GM12878 (cell line): ENCODE data around the gene STX3. TPM values are rescaled to one million over a fixed set of nuclear protein-coding genes. Genes with fewer than 3 reads are reported as not detected.

Experiments used
- ATAC-seq: fragments of 200-7000 bp; cut with Tn5 transposase; 3 replicates; pipeline ENCODE4 v1.9.1; 2020; ENCODE audit warnings: mild to moderate bottlenecking, moderate library complexity
- BruUV-seq: library from RNA; stranded (reverse); fragments of 400-500 nt; replicated peaks from 2 replicates; lab custom pipeline; 2021; lab: Mats Ljungman, UMichigan
- CTCF ChIA-PET: fragments of 300-600 bp; sonication (Branson Sonifier 250); formaldehyde crosslinking; extraction: SDS; loops from one replicate; lab custom pipeline; 2021; ENCODE audit warnings: inconsistent platforms; lab: Yijun Ruan, JAX
- POLR2A ChIA-PET: fragments of 350-600 bp; formaldehyde crosslinking; extraction: SDS; loops from one replicate; lab custom pipeline; 2021; ENCODE audit warnings: inconsistent platforms; lab: Charles Lee
- RAD21 ChIA-PET: fragments of 300-600 bp; sonication (Branson Sonifier 250); formaldehyde crosslinking; loops from one replicate; lab custom pipeline; 2023; ENCODE audit warnings: antibody characterized with exemption; ENCODE audit not compliant: unreplicated experiment; lab: Charles Lee
- SMC1A ChIA-PET: fragments of 300-600 bp; sonication (Branson Sonifier 250); formaldehyde crosslinking; loops from one replicate; lab custom pipeline; 2023; ENCODE audit not compliant: unreplicated experiment, uncharacterized antibody; lab: Charles Lee
- DNase-seq: peaks from one replicate; pipeline ENCODE4 v3.0.0-alpha.2; 2011; ENCODE audit warnings: low read depth, low spot score
- FAIRE-seq: peaks from 3 replicates; lab custom pipeline; 2011; peaks lifted over from hg19 to GRCh38; lab: Jason Lieb, UNC
- H2AFZ ChIP-seq: 2 replicates; pipeline ENCODE4 v1.6.0; 2011; ENCODE audit warnings: low read depth, low read length, control low read depth; ENCODE audit not compliant: control insufficient read depth
- H3K27ac ChIP-seq: 2 replicates; pipeline ENCODE4 v1.5.1; 2011; ENCODE audit warnings: control low read depth; ENCODE audit not compliant: control insufficient read depth, insufficient read depth
- H3K27me3 ChIP-seq, 2 experiments: replicated peaks in 1 of 2; 2 replicates each; pipeline versions ENCODE4 v1.6.0 to v1.6.1; 2011; ENCODE audit warnings: low read length in 1 of 2; ENCODE audit not compliant: control insufficient read depth in 2 of 2, insufficient read depth in 2 of 2
- H3K36me3 ChIP-seq, 2 experiments: 2 replicates each; pipeline ENCODE4 v1.5.1; 2011; ENCODE audit warnings: low read length in 1 of 2; ENCODE audit not compliant: control insufficient read depth in 2 of 2, insufficient read depth in 2 of 2
- H3K4me1 ChIP-seq: 2 replicates; pipeline ENCODE4 v1.6.1; 2011; ENCODE audit warnings: mild to moderate bottlenecking, low read length, moderate library complexity, mixed read lengths; ENCODE audit not compliant: control insufficient read depth, insufficient read depth
- H3K4me2 ChIP-seq: 2 replicates; pipeline ENCODE4 v1.6.0; 2011; ENCODE audit warnings: control low read depth; ENCODE audit not compliant: control insufficient read depth, insufficient read depth
- H3K4me3 ChIP-seq: fragments of 200-600 bp; sonication (generic); 2 replicates; pipeline ENCODE4 v1.5.1; 2016
- H3K79me2 ChIP-seq: 2 replicates; pipeline ENCODE4 v1.6.0; 2011; ENCODE audit warnings: low read length; ENCODE audit not compliant: control insufficient read depth, insufficient read depth
- H3K9ac ChIP-seq: 2 replicates; pipeline ENCODE4 v1.8.0; 2011; ENCODE audit warnings: low read length, control low read depth, mixed read lengths; ENCODE audit not compliant: control insufficient read depth, insufficient read depth
- H3K9me3 ChIP-seq: replicated peaks from 3 replicates; pipeline ENCODE4 v1.5.1; 2011; ENCODE audit warnings: mild to moderate bottlenecking, low read length; ENCODE audit not compliant: control insufficient read depth, insufficient read depth
- H4K20me1 ChIP-seq: 2 replicates; pipeline ENCODE4 v1.6.0; 2011; ENCODE audit not compliant: control insufficient read depth, insufficient read depth
- BRCA1 ChIP-seq: IDR thresholded peaks from 2 replicates; pipeline ENCODE4 v1.6.1; 2011; ENCODE audit warnings: low read depth, low read length, improper control_type of control experiment
- EP300 ChIP-seq, 2 experiments: fragments of 150-350 bp in 1 of 2; IDR thresholded peaks; 2 replicates each; pipeline ENCODE4 v1.6.1; 2011 to 2012; ENCODE audit warnings: low read depth in 2 of 2, low read length in 2 of 2, borderline replicate concordance in 1 of 2, improper control_type of control experiment in 1 of 2, inconsistent platforms in 1 of 2; ENCODE audit not compliant: control insufficient read depth in 1 of 2
- GABPA ChIP-seq: IDR thresholded peaks from 2 replicates; pipeline ENCODE4 v1.6.1; 2014; ENCODE audit warnings: antibody characterized with exemption, low read depth, mild to moderate bottlenecking, inconsistent platforms
- NR2F1 ChIP-seq: fragments of 450-650 bp; conservative IDR thresholded peaks from 2 replicates; pipeline ENCODE4 v1.6.1; 2017; ENCODE audit warnings: mild to moderate bottlenecking
- SMC3 ChIP-seq: IDR thresholded peaks from 2 replicates; pipeline ENCODE4 v1.6.1; 2011; ENCODE audit warnings: low read length, improper control_type of control experiment, borderline replicate concordance
- SREBF1 ChIP-seq: IDR thresholded peaks from 2 replicates; pipeline ENCODE4 v1.6.1; 2012; ENCODE audit warnings: mild to moderate bottlenecking, low read length
- ZNF274 ChIP-seq: IDR thresholded peaks from one replicate; pipeline ENCODE4 v1.8.0; 2011; ENCODE audit not compliant: insufficient read length, insufficient read depth
- ZZZ3 ChIP-seq: IDR thresholded peaks from 2 replicates; pipeline ENCODE4 v1.6.1; 2011; ENCODE audit warnings: low read depth; ENCODE audit not compliant: control insufficient read depth, insufficient read length
- WGBS: methylation state at CpG from one replicate; pipeline ENCODE4 v1.1.6; 2016; ENCODE audit warnings: low lambda C conversion rate; ENCODE audit not compliant: insufficient replicate concordance, insufficient coverage; ENCODE audit errors: missing lambda C conversion rate; 5-methylcytosine and 5-hydroxymethylcytosine counted together
- in situ Hi-C: fragments of 300-500 bp; cut with MboI; formaldehyde crosslinking; loops from 9 replicates; pipeline ENCODE4 v1.14.3; 2018; ENCODE audit warnings: mixed read lengths
- intact Hi-C: fragments of 100-400 bp; cut with micrococcal nuclease; formaldehyde crosslinking; loops from one replicate; pipeline ENCODE4 v1.14.2; 2022; ENCODE audit not compliant: unreplicated experiment
- polyA plus RNA-seq, 11 experiments: library from polyadenylated mRNA; depleted of rRNA in 4 of 11; unstranded in 6 of 11; stranded (reverse) in 5 of 11; fragments of >200 nt; fragmentation: Nextera tagmentation in 4 of 11; fragmentation: Illumina TruSeq in 1 of 11; extraction: Ambion mirVana in 4 of 11; extraction: Trizol in 1 of 11; gene quantifications; 1 replicate in 1 of 11; 2 replicates in 10 of 11; pipeline versions ENCODE4 v1.2.1 to v1.2.3, GENCODE V29; 2011 to 2016; ENCODE audit warnings: inconsistent platforms in 2 of 11, missing spikeins in 2 of 11, low read depth in 1 of 11
- total RNA-seq, 4 experiments: library from RNA; depleted of rRNA in 3 of 4; stranded (reverse); fragments of >200 nt in 3 of 4; fragmentation: Illumina TruSeq in 1 of 4; extraction: Trizol in 1 of 4; gene quantifications; 2 replicates each; pipeline versions ENCODE4 v1.2.1 to v1.2.3, GENCODE V29; 2013 to 2021
- TF ChIP-seq, protein P1 (sequence below): IDR thresholded peaks from 2 replicates; pipeline ENCODE4 v1.6.1; 2012; ENCODE audit warnings: low read depth, low read length, improper control_type of control experiment
- TF ChIP-seq, protein P2 (sequence below): fragments of 450-650 bp; IDR thresholded peaks from 2 replicates; pipeline ENCODE4 v1.6.1; 2017; ENCODE audit warnings: low read depth, mild to moderate bottlenecking, moderate library complexity
- TF ChIP-seq, protein P3 (sequence below): fragments of 450-650 bp; IDR thresholded peaks from 2 replicates; pipeline ENCODE4 v1.6.1; 2014; ENCODE audit warnings: mild to moderate bottlenecking
- TF ChIP-seq, protein P4 (sequence below): IDR thresholded peaks from 2 replicates; pipeline ENCODE4 v1.6.1; 2012; ENCODE audit warnings: improper control_type of control experiment, low read depth, low read length; ENCODE audit not compliant: insufficient replicate concordance
- TF ChIP-seq, protein P5 (sequence below): fragments of 150-350 bp; IDR thresholded peaks from 2 replicates; pipeline ENCODE4 v1.6.1; 2016; ENCODE audit warnings: low read depth, low read length

STX3 gene
- total and polyA plus RNA-seq, 10 of the 15 experiments (the other 5 are each of a cell fraction or from before 2014, with no cell fraction given), result 0.11 to 2.5 (median 1.1) TPM

DNA sequence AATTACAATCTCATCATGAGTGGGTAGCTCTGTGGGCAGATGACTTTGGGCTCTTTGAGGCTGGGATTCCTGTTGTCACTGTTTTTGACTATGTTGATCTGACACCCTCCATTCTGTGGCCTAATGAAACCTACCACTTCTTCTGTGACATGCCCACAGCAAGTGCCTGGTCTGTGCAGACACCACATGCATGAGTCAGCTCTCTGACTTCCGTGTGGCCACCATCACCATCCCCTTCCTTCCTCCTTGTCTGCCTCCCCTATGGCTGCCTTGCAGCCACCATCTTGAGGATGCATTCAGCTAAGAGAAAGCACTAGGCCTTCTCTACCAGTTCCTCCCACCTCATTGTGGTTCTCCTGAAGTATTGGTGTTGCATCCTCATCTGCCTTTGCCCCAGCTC, 26.3 kb upstream of the STX3 start:
- Histone ChIP-seq H3K4me2 (no peak overlapping the region), H3K79me2 (no peaks in the 10 kb centered on the region), H3K9me3 (no peaks in the 10 kb centered on the region; the same call in 2 of the 3 replicates), H3K9ac (no peak overlapping the region), H2AFZ (no peak overlapping the region), H3K4me3 (no peak overlapping the region), H3K4me1 (no peaks in the 10 kb centered on the region), H3K36me3 (no peaks in the 10 kb centered on the region), H4K20me1 (no peaks in the 10 kb centered on the region), H3K27ac (no peak overlapping the region), H3K27me3 (no peaks in the 10 kb centered on the region)
- ChIA-PET CTCF (no interaction called here), POLR2A (no interaction called here), RAD21 (no interaction called here), SMC1A (no interaction called here)
- BruUV-seq, result no TSS peak
- intact Hi-C loops, result no loop called here
- 0% methylated on average over 1 of the region's 1 CpG for WGBS
- in situ Hi-C loops, result no loop called here
- no peak for FAIRE-seq
- no peak for ATAC-seq
- no peak for DNase-seq
- TF ChIP-seq, protein P1, sequence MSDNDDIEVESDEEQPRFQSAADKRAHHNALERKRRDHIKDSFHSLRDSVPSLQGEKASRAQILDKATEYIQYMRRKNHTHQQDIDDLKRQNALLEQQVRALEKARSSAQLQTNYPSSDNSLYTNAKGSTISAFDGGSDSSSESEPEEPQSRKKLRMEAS, result no peak
- TF ChIP-seq GABPA, result no peak
- TF ChIP-seq, protein P2, sequence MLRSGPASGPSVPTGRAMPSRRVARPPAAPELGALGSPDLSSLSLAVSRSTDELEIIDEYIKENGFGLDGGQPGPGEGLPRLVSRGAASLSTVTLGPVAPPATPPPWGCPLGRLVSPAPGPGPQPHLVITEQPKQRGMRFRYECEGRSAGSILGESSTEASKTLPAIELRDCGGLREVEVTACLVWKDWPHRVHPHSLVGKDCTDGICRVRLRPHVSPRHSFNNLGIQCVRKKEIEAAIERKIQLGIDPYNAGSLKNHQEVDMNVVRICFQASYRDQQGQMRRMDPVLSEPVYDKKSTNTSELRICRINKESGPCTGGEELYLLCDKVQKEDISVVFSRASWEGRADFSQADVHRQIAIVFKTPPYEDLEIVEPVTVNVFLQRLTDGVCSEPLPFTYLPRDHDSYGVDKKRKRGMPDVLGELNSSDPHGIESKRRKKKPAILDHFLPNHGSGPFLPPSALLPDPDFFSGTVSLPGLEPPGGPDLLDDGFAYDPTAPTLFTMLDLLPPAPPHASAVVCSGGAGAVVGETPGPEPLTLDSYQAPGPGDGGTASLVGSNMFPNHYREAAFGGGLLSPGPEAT, result no peak
- TF ChIP-seq SMC3, result no peak
- no peak for TF ChIP-seq ZZZ3
- no peak for TF ChIP-seq ZNF274
- no peak for TF ChIP-seq SREBF1
- TF ChIP-seq BRCA1, result no peak
- no peak for TF ChIP-seq NR2F1
- TF ChIP-seq, protein P3, sequence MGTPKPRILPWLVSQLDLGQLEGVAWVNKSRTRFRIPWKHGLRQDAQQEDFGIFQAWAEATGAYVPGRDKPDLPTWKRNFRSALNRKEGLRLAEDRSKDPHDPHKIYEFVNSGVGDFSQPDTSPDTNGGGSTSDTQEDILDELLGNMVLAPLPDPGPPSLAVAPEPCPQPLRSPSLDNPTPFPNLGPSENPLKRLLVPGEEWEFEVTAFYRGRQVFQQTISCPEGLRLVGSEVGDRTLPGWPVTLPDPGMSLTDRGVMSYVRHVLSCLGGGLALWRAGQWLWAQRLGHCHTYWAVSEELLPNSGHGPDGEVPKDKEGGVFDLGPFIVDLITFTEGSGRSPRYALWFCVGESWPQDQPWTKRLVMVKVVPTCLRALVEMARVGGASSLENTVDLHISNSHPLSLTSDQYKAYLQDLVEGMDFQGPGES, result no peak
- TF ChIP-seq, protein P4, sequence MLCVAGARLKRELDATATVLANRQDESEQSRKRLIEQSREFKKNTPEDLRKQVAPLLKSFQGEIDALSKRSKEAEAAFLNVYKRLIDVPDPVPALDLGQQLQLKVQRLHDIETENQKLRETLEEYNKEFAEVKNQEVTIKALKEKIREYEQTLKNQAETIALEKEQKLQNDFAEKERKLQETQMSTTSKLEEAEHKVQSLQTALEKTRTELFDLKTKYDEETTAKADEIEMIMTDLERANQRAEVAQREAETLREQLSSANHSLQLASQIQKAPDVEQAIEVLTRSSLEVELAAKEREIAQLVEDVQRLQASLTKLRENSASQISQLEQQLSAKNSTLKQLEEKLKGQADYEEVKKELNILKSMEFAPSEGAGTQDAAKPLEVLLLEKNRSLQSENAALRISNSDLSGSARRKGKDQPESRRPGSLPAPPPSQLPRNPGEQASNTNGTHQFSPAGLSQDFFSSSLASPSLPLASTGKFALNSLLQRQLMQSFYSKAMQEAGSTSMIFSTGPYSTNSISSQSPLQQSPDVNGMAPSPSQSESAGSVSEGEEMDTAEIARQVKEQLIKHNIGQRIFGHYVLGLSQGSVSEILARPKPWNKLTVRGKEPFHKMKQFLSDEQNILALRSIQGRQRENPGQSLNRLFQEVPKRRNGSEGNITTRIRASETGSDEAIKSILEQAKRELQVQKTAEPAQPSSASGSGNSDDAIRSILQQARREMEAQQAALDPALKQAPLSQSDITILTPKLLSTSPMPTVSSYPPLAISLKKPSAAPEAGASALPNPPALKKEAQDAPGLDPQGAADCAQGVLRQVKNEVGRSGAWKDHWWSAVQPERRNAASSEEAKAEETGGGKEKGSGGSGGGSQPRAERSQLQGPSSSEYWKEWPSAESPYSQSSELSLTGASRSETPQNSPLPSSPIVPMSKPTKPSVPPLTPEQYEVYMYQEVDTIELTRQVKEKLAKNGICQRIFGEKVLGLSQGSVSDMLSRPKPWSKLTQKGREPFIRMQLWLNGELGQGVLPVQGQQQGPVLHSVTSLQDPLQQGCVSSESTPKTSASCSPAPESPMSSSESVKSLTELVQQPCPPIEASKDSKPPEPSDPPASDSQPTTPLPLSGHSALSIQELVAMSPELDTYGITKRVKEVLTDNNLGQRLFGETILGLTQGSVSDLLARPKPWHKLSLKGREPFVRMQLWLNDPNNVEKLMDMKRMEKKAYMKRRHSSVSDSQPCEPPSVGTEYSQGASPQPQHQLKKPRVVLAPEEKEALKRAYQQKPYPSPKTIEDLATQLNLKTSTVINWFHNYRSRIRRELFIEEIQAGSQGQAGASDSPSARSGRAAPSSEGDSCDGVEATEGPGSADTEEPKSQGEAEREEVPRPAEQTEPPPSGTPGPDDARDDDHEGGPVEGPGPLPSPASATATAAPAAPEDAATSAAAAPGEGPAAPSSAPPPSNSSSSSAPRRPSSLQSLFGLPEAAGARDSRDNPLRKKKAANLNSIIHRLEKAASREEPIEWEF, result no peak
- TF ChIP-seq, protein P5, sequence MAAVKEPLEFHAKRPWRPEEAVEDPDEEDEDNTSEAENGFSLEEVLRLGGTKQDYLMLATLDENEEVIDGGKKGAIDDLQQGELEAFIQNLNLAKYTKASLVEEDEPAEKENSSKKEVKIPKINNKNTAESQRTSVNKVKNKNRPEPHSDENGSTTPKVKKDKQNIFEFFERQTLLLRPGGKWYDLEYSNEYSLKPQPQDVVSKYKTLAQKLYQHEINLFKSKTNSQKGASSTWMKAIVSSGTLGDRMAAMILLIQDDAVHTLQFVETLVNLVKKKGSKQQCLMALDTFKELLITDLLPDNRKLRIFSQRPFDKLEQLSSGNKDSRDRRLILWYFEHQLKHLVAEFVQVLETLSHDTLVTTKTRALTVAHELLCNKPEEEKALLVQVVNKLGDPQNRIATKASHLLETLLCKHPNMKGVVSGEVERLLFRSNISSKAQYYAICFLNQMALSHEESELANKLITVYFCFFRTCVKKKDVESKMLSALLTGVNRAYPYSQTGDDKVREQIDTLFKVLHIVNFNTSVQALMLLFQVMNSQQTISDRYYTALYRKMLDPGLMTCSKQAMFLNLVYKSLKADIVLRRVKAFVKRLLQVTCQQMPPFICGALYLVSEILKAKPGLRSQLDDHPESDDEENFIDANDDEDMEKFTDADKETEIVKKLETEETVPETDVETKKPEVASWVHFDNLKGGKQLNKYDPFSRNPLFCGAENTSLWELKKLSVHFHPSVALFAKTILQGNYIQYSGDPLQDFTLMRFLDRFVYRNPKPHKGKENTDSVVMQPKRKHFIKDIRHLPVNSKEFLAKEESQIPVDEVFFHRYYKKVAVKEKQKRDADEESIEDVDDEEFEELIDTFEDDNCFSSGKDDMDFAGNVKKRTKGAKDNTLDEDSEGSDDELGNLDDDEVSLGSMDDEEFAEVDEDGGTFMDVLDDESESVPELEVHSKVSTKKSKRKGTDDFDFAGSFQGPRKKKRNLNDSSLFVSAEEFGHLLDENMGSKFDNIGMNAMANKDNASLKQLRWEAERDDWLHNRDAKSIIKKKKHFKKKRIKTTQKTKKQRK, result no peak
- TF ChIP-seq EP300 (IDR thresholded peaks at IDR 0.05; ENCODE audit: borderline replicate concordance in 1 of 2, control insufficient read depth in 1 of 2, low read depth in 2 of 2, low read length in 2 of 2), result no peak
